ENCODE results near the gene NCAPD2.

Gene NCAPD2

GRCh38 chr12:6538420-6539313, 44.8 kb downstream of the NCAPD2 start:
- H3K27ac Mint-ChIP-seq = peak overlapping the region; percentile 93
- peaks cover 32 to 63% of the 10 kb centered on the region in 2 donors for H3K4me1 Mint-ChIP-seq
- H3K9me3 Mint-ChIP-seq = no peaks in the 10 kb centered on the region
- peak overlapping the region in 1 of 2 donors; percentile 8 for H3K4me3 Mint-ChIP-seq
- no peak for ATAC-seq (replicated peaks)
- DNase-seq = no peak
- H3K27me3 Mint-ChIP-seq = no peaks in the 10 kb centered on the region
- H3K36me3 Mint-ChIP-seq = peaks cover 51 to 61% of the 10 kb centered on the region in 2 donors

DNA sequence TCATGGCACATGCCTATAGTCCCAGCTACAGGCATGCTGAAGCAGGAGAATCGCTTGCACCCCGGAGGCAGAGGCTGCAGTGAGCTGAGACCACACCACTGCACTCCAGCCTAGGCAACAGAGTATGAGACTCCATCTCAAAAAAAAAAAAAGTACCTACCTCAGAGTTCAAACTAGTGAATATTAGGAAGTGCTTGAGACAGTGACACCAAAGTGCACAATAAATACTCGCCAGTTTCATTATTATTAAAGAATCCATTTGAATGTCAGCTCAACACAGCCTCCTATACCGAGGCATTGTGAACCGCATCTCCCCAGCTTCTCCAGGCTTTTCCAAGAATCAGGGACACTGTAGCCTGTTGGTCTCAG, 45.4 kb downstream of the NCAPD2 start:
- Mint-ChIP-seq H3K4me1 (peaks cover 30 to 63% of the 10 kb centered on the region in 2 donors), H3K27me3 (no peaks in the 10 kb centered on the region), H3K36me3 (peaks cover 51 to 59% of the 10 kb centered on the region in 2 donors), H3K4me3 (no peak overlapping the region), H3K27ac (peak overlapping the region; percentile 14), H3K9me3 (no peaks in the 10 kb centered on the region)
- DNase-seq = no peak
- peak in 1 of 2 donors; percentile 1 for ATAC-seq (replicated peaks)

DNA sequence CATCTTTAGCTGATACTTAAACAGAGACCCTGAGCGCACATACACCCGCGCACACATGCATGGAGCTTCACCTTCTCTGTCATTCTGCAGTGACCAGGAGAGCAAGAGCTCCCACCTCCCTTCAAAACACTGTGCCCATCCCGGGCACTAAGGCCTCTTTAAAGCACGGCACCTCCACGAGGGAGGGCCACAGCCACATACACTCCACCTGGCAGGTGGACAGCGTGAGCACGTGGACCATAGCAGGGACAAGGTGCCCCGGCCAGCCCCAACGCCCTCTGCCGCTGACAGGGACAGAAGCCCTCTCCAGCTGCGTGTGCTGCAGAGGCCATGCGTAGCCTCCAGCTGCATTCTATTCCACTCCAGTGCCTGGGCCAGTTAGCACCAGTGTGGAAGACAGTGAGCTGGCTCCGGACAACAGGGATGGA, 45.8 kb downstream of the NCAPD2 start:
- Mint-ChIP-seq H3K9me3 (no peaks in the 10 kb centered on the region), H3K27me3 (no peaks in the 10 kb centered on the region), H3K4me1 (peaks cover 30 to 63% of the 10 kb centered on the region in 2 donors), H3K27ac (no peak overlapping the region), H3K36me3 (peaks cover 50 to 59% of the 10 kb centered on the region in 2 donors), H3K4me3 (peak overlapping the region in 1 of 2 donors; percentile 68)
- ATAC-seq (replicated peaks) (no peak), DNase-seq (no peak)

- peak overlapping the region; percentile 63 for H3K27ac Mint-ChIP-seq
- peaks cover 30 to 62% of the 10 kb centered on the region in 2 donors for H3K4me1 Mint-ChIP-seq
- H3K27me3 Mint-ChIP-seq = no peaks in the 10 kb centered on the region
- ATAC-seq (replicated peaks) (peak; percentile 38 to 48), DNase-seq (no peak)
- peak overlapping the region; percentile 68 to 82 for H3K4me3 Mint-ChIP-seq
- H3K36me3 Mint-ChIP-seq = peaks cover 45 to 54% of the 10 kb centered on the region in 2 donors
- H3K9me3 Mint-ChIP-seq = no peaks in the 10 kb centered on the region
Observed at GRCh38 chr12:6540181-6540877, 46.4 kb downstream of the NCAPD2 start.

GRCh38 chr12:6541371-6542165, 47.7 kb downstream of the NCAPD2 start:
- peaks cover 25 to 50% of the 10 kb centered on the region in 2 donors for H3K4me1 Mint-ChIP-seq
- H3K4me3 Mint-ChIP-seq = no peak overlapping the region
- no peak overlapping the region for H3K27ac Mint-ChIP-seq
- ATAC-seq (replicated peaks) = no peak
- no peak for DNase-seq
- H3K27me3 Mint-ChIP-seq = no peaks in the 10 kb centered on the region
- no peaks in the 10 kb centered on the region for H3K9me3 Mint-ChIP-seq
- H3K36me3 Mint-ChIP-seq = peaks cover 45 to 54% of the 10 kb centered on the region in 2 donors

DNA sequence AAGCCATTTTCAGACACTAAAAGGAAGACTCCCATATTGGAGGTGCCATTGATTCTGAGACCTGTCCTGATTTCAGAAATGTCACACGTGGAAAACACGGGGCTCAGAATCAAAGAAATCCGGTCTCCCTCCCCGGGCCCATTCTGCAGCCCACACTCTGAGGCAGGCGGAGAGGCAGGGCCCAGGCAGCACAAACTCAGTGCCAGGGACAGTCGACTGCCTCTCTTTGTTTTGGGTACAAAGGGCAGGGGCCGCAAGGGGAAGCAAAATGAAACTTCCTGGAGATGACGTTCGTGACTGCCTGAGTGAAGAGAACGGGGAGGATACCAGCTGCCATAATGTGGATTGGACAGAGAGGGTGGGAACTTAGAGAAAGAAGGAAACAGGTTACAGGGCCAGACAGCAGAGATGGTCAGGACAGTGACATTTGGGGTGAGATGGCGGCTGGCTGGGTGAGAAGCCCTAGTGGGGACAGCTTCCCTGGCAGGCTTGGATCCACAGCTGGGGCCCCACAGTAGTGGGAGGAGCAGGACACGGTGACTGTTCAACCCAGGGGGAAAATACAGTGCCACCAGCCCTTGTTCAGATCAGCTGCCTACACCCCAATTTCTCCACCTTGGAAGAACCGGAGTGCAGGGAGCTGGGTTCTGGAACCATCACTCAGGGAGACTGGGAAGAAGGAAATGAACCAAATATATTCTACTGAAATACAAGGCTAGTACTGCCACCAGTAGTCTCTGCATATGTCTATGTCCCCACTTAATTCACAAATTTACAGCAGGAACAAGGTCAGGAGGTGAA, 48.5 kb downstream of the NCAPD2 start:
- peaks cover 21 to 41% of the 10 kb centered on the region in 2 donors for H3K4me1 Mint-ChIP-seq
- DNase-seq (no peak), ATAC-seq (replicated peaks) (no peak)
- no peak overlapping the region for H3K27ac Mint-ChIP-seq
- no peaks in the 10 kb centered on the region for H3K9me3 Mint-ChIP-seq
- H3K4me3 Mint-ChIP-seq = no peak overlapping the region
- H3K27me3 Mint-ChIP-seq = no peaks in the 10 kb centered on the region
- H3K36me3 Mint-ChIP-seq = peaks cover 51 to 54% of the 10 kb centered on the region in 2 donors

GRCh38 chr12:6546016-6546415, 52.1 kb downstream of the NCAPD2 start:
- Mint-ChIP-seq H3K27ac (no peak overlapping the region), H3K27me3 (no peaks in the 10 kb centered on the region), H3K4me3 (no peak overlapping the region), H3K4me1 (peaks cover 0 to 8% of the 10 kb centered on the region in 2 donors), H3K9me3 (no peaks in the 10 kb centered on the region), H3K36me3 (peaks cover 41 to 49% of the 10 kb centered on the region in 2 donors)
- DNase-seq (no peak), ATAC-seq (replicated peaks) (no peak)

DNA sequence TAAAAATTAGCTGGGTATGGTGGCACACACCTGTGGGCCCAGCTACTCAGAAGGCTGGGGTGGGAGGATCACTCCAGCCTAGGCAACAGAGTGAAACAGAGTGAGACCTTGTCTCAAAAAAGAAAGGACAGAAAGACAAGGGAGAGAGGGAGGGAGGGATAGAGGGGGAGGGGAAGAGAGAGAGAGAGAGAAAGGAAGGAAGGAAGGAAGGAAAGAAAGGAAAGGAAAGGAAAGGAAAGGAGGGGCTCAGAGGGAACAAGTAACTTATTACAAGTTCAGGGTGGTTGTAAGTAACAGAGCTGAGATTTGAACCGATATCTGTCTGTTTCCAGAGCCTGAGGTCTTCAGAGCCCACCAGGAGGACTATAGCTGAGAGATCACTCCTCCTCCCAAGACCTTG, 53.7 kb downstream of the NCAPD2 start:
- ATAC-seq (replicated peaks) (no peak), DNase-seq (no peak)
- H3K9me3 Mint-ChIP-seq = no peaks in the 10 kb centered on the region
- H3K27me3 Mint-ChIP-seq = no peaks in the 10 kb centered on the region
- H3K4me3 Mint-ChIP-seq = no peak overlapping the region
- peaks cover 46 to 60% of the 10 kb centered on the region in 2 donors for H3K36me3 Mint-ChIP-seq
- peaks cover 4 to 15% of the 10 kb centered on the region in 2 donors for H3K4me1 Mint-ChIP-seq
- H3K27ac Mint-ChIP-seq = peak overlapping the region; percentile 6

- ATAC-seq (replicated peaks) = no peak
- Mint-ChIP-seq H3K4me1 (peaks cover 8 to 19% of the 10 kb centered on the region in 2 donors), H3K27ac (peak overlapping the region; percentile 76), H3K4me3 (no peak overlapping the region), H3K36me3 (peaks cover 47 to 64% of the 10 kb centered on the region in 2 donors), H3K27me3 (no peaks in the 10 kb centered on the region), H3K9me3 (no peaks in the 10 kb centered on the region)
- no peak for DNase-seq
Observed at GRCh38 chr12:6547987-6548386, 54.1 kb downstream of the NCAPD2 start.

GRCh38 chr12:6548556-6548955, 54.7 kb downstream of the NCAPD2 start:
- ATAC-seq (replicated peaks) = no peak
- H3K27me3 Mint-ChIP-seq = no peaks in the 10 kb centered on the region
- H3K9me3 Mint-ChIP-seq = no peaks in the 10 kb centered on the region
- DNase-seq = no peak
- H3K4me3 Mint-ChIP-seq = no peak overlapping the region
- peaks cover 47 to 68% of the 10 kb centered on the region in 2 donors for H3K36me3 Mint-ChIP-seq
- peaks cover 11 to 24% of the 10 kb centered on the region in 2 donors for H3K4me1 Mint-ChIP-seq
- no peak overlapping the region for H3K27ac Mint-ChIP-seq

- H3K9me3 Mint-ChIP-seq = no peaks in the 10 kb centered on the region
- H3K4me3 Mint-ChIP-seq = no peak overlapping the region
- H3K27ac Mint-ChIP-seq = no peak overlapping the region
- H3K36me3 Mint-ChIP-seq = peaks cover 47 to 70% of the 10 kb centered on the region in 2 donors
- H3K4me1 Mint-ChIP-seq = peaks cover 13 to 28% of the 10 kb centered on the region in 2 donors
- ATAC-seq (replicated peaks) = no peak
- no peaks in the 10 kb centered on the region for H3K27me3 Mint-ChIP-seq
- no peak for DNase-seq
Observed at GRCh38 chr12:6548966-6549683, 55.2 kb downstream of the NCAPD2 start.

DNA sequence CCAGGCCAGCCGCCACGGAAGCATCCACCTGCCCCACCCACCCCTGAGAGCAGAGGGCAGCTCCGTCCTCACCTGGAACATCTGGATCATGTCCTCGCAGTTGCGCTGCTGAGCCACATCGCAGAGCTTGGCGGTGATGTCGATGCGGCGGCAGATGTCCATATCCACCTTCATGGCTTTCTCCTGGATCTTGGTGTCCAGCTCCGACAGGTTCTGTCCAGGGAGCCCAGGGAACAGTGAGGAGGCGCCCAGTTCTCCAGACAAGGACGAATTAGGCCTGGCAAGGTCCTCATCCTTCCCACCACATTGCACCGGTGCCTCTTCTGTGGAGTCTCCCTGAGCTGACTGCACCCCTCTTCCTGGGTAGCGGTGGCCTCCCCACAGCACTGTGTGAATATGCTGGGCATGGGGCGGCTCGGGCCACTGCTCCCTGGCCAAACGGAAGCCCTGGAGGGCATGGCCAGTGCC, 55.8 kb downstream of the NCAPD2 start:
- peaks cover 47 to 68% of the 10 kb centered on the region in 2 donors for H3K36me3 Mint-ChIP-seq
- no peak overlapping the region for H3K27ac Mint-ChIP-seq

More for the DNA sequence above, 55.8 kb downstream of the NCAPD2 start:
- Mint-ChIP-seq H3K4me1 (peaks cover 18 to 34% of the 10 kb centered on the region in 2 donors), H3K27me3 (no peaks in the 10 kb centered on the region), H3K9me3 (no peaks in the 10 kb centered on the region), H3K4me3 (no peak overlapping the region)
- DNase-seq (no peak), ATAC-seq (replicated peaks) (no peak)

All from stimulated activated naive B cell treated with anti-CD40 and anti-IgM and Interleukin-4, amounts not matched to agents 10 μg/mL and 1 μg/mL and 100 μg/mL, for 72 hours (primary cell).